NT2/D1 (cell line): ENCODE data around the gene SAT2.

ENCODE experiments used
- SUZ12 ChIP-seq: IDR thresholded peaks from 2 replicates; pipeline ENCODE4 v1.6.1; 2011; ENCODE audit not compliant: insufficient read length, insufficient read depth; ENCODE audit errors: extremely low read depth
- YY1 ChIP-seq: IDR thresholded peaks from 2 replicates; pipeline ENCODE4 v1.6.1; 2011; ENCODE audit not compliant: insufficient read length, insufficient read depth
- ZNF274 ChIP-seq: IDR thresholded peaks from 2 replicates; pipeline ENCODE4 v1.6.1; 2011; ENCODE audit warnings: mild to moderate bottlenecking, low read depth, low read length

DNA sequence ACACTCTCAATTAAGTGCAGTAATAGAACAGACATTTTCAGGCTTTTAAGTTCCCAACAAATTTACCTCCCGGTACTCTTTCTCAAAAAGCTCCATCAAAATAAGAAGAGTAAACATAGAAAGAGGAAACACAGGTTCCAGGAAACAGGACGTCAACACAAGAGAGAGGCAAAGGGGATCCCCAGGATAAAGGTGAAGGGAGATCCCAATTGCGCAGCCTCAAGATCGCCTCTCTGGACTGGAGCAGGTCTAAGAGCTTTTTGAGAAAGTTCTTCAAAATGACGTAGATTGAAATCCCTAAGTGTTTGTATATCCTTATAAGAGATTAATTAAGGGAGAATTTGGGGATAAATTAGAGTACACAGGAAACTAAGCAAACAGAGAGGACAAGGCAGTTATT, 9.0 kb downstream of the SAT2 start:
- TF ChIP-seq YY1 (no peak), ZNF274 (no peak), SUZ12 (no peak)
